Measurements from ENCODE around the gene NRCAM. TPM values are rescaled to one million over a fixed set of nuclear protein-coding genes. Genes with fewer than 3 reads are reported as not detected.

The NRCAM gene
- total RNA-seq, 2 donors from 2014 or later = 17.9 to 28.2 TPM

- no peak overlapping the region for H3K4me3 ChIP-seq (ENCODE audit: low read length)
- Mint-ChIP-seq H3K4me3 (no peak overlapping the region), H3K4me1 (peaks cover 15% of the 10 kb centered on the region), H3K27ac (no peak overlapping the region), H3K27me3 (ENCODE audit: insufficient read depth) (no peaks in the 10 kb centered on the region), H3K36me3 (ENCODE audit: low read depth) (peaks cover 2% of the 10 kb centered on the region), H3K9me3 (no peaks in the 10 kb centered on the region)
- H3K9me3 ChIP-seq (ENCODE audit: control insufficient read depth, low read length) = no peaks in the 10 kb centered on the region
- no peak overlapping the region for H3K9ac ChIP-seq (ENCODE audit: extremely low read depth, low read length, poor library complexity, severe bottlenecking)
- peaks cover 3% of the 10 kb centered on the region for H3K4me1 ChIP-seq (ENCODE audit: control insufficient read depth, insufficient read depth, low read length)
- TF ChIP-seq, protein P1, sequence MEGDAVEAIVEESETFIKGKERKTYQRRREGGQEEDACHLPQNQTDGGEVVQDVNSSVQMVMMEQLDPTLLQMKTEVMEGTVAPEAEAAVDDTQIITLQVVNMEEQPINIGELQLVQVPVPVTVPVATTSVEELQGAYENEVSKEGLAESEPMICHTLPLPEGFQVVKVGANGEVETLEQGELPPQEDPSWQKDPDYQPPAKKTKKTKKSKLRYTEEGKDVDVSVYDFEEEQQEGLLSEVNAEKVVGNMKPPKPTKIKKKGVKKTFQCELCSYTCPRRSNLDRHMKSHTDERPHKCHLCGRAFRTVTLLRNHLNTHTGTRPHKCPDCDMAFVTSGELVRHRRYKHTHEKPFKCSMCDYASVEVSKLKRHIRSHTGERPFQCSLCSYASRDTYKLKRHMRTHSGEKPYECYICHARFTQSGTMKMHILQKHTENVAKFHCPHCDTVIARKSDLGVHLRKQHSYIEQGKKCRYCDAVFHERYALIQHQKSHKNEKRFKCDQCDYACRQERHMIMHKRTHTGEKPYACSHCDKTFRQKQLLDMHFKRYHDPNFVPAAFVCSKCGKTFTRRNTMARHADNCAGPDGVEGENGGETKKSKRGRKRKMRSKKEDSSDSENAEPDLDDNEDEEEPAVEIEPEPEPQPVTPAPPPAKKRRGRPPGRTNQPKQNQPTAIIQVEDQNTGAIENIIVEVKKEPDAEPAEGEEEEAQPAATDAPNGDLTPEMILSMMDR (conservative IDR thresholded peaks at IDR 0.05) = no peak
- H3K36me3 ChIP-seq (ENCODE audit: control insufficient read depth, insufficient read depth, low read length) = no peaks in the 10 kb centered on the region
- peak overlapping the region; percentile 61 for H3K27ac ChIP-seq (ENCODE audit: low read depth, low read length)
- 86% methylated on average over 1 of the region's 2 CpGs; no CpG with 5 or more reads in 1 of the 2 experiments for WGBS, 2 experiments (ENCODE audit: insufficient coverage in 1 of 2, insufficient read length in 1 of 2)
- DNase-seq = no peak
- H3K27me3 ChIP-seq (ENCODE audit: control insufficient read depth, insufficient read depth, low read length, poor library complexity, severe bottlenecking) = no peaks in the 10 kb centered on the region
Measured at GRCh38 chr7:108245523-108246226, 210.6 kb downstream of the NRCAM start.

DNA sequence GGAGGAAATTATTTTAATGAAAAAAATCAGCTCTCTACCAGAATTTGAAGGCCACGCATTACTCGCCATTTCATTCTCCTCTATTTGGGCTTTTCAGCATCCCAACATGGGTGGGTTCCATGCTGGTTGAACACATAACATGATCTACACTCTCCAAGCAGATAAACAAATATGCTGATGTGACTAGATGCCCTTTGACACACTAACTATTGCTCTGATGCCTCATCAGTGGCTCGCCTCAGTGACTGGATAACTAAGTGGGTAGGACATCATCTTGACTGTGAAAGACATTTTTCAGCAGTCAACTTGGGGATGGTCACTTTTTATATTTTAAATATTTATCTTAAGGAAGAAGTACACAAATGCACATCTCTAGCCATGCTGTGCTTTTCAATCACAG, 212.1 kb downstream of the NRCAM start:
- Mint-ChIP-seq H3K4me1 (peaks cover 26% of the 10 kb centered on the region), H3K27me3 (ENCODE audit: insufficient read depth) (no peaks in the 10 kb centered on the region), H3K4me3 (no peak overlapping the region), H3K27ac (no peak overlapping the region), H3K9me3 (no peaks in the 10 kb centered on the region), H3K36me3 (ENCODE audit: low read depth) (peaks cover 2% of the 10 kb centered on the region)
- Histone ChIP-seq H3K27ac (ENCODE audit: low read depth, low read length) (no peak overlapping the region), H3K27me3 (ENCODE audit: control insufficient read depth, insufficient read depth, low read length, poor library complexity, severe bottlenecking) (no peaks in the 10 kb centered on the region), H3K4me1 (ENCODE audit: control insufficient read depth, insufficient read depth, low read length) (peaks cover 14% of the 10 kb centered on the region), H3K36me3 (ENCODE audit: control insufficient read depth, insufficient read depth, low read length) (no peaks in the 10 kb centered on the region), H3K9me3 (ENCODE audit: control insufficient read depth, low read length) (no peaks in the 10 kb centered on the region), H3K4me3 (ENCODE audit: low read length) (no peak overlapping the region), H3K9ac (ENCODE audit: extremely low read depth, low read length, poor library complexity, severe bottlenecking) (no peak overlapping the region)
- WGBS, 2 experiments (ENCODE audit: insufficient coverage in 1 of 2, insufficient read length in 1 of 2) = 87 to 96% methylated on average over 2 to 3 of the region's 3 CpGs
- TF ChIP-seq, protein P1 (conservative IDR thresholded peaks at IDR 0.05) = no peak
- no peak for DNase-seq

DNA sequence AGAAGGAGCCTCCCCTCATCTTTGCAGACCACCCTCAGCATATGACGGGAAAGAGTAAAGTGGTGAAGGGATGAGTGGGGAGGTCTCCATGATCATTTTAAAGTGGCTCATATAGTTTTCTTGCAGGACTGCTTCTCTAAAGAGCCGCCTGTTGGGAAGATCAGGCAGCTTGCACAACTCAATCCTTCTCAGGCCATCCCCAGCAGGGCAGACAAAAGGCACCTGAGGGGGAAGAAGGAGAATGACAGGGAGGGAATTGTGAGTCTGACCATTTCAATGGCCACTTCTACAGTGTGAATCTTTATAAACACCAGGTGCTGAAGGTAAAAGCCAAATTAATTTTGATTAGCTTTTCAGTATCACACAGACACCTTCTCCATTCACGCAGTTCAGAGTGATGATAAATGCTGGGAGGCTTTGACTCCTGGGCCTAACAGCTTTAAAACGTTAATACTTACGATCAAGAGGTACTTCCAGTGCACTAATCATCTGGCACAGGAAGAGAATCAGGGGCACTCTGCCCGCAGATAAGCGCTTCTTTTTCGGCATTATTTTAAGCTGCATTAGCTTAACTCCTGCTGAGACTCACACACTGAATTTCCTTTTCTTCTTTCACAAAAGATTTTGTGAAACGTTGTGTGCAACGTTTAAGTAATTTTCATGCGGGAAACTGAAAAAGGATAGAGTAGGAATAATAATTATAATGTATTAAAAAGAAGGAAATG, 216.6 kb downstream of the NRCAM start:
- Histone ChIP-seq H3K4me3 (ENCODE audit: low read length) (no peak overlapping the region), H3K9me3 (ENCODE audit: control insufficient read depth, low read length) (no peaks in the 10 kb centered on the region), H3K9ac (ENCODE audit: extremely low read depth, low read length, poor library complexity, severe bottlenecking) (no peak overlapping the region), H3K27me3 (ENCODE audit: control insufficient read depth, insufficient read depth, low read length, poor library complexity, severe bottlenecking) (no peaks in the 10 kb centered on the region), H3K36me3 (ENCODE audit: control insufficient read depth, insufficient read depth, low read length) (no peaks in the 10 kb centered on the region), H3K4me1 (ENCODE audit: control insufficient read depth, insufficient read depth, low read length) (peaks cover 37% of the 10 kb centered on the region), H3K27ac (ENCODE audit: low read depth, low read length) (no peak overlapping the region)
- H3K4me3 Mint-ChIP-seq = no peak overlapping the region
- H3K9me3 Mint-ChIP-seq = no peaks in the 10 kb centered on the region
- TF ChIP-seq, protein P1 (conservative IDR thresholded peaks at IDR 0.05) = no peak
- H3K27me3 Mint-ChIP-seq (ENCODE audit: insufficient read depth) = no peaks in the 10 kb centered on the region
- H3K4me1 Mint-ChIP-seq = peaks cover 57% of the 10 kb centered on the region
- H3K27ac Mint-ChIP-seq = peak overlapping the region; percentile 56
- peaks cover under 1% of the 10 kb centered on the region for H3K36me3 Mint-ChIP-seq (ENCODE audit: low read depth)
- no peak for DNase-seq
- 54 to 64% methylated on average over 8 to 11 of the region's 11 CpGs for WGBS, 2 experiments (ENCODE audit: insufficient coverage in 1 of 2, insufficient read length in 1 of 2)
